GM12891 (cell line): ENCODE results near the gene PTPRT.

Experiments used
- DNase-seq: peaks from one replicate; pipeline ENCODE4 v3.0.0; 2011; ENCODE audit warnings: low spot score; ENCODE audit not compliant: insufficient read length
- FAIRE-seq: peaks from 2 replicates; lab custom pipeline; 2011; peaks lifted over from hg19 to GRCh38; lab: Jason Lieb, UNC
- PAX5 ChIP-seq: IDR thresholded peaks from 2 replicates; pipeline ENCODE4 v1.6.1; 2011; ENCODE audit warnings: low read length, moderate library complexity, mild to moderate bottlenecking; ENCODE audit not compliant: insufficient read depth, severe bottlenecking
- POLR2A ChIP-seq: IDR thresholded peaks from 2 replicates; pipeline ENCODE4 v1.6.1; 2011; ENCODE audit warnings: low read depth, low read length, control low read depth
- POLR2AphosphoS5 ChIP-seq: IDR thresholded peaks from 2 replicates; pipeline ENCODE4 v1.6.1; 2011; ENCODE audit warnings: low read depth, low read length, control low read depth
- POU2F2 ChIP-seq: IDR thresholded peaks from 2 replicates; pipeline ENCODE4 v1.6.1; 2011; ENCODE audit warnings: low read depth, mild to moderate bottlenecking, control low read depth, low read length, moderate library complexity
- SPI1 ChIP-seq: IDR thresholded peaks from 2 replicates; pipeline ENCODE4 v1.6.1; 2011; ENCODE audit warnings: low read depth, low read length, control low read depth
- TAF1 ChIP-seq: IDR thresholded peaks from 2 replicates; pipeline ENCODE4 v1.6.1; 2011; ENCODE audit warnings: low read depth, low read length, control low read depth

Gene PTPRT

DNA sequence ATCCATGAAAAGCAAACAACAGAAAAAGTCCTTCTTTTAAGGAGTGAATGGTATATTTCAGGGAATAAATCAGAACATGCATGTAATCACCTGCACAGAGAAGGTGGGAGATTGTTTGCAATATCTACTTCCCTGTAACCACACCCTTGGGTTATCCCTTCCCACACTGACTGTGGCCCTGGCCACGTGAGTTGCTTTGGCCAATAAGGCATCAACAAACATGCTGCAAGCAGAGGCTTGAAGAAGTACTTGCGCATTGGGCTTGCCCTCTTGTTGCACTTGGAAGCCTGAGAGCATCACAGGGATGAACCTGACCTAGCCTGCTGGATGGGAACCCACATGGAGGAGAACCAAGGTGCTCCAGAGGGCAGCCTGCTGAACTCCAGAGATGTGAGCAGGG is 208.5 kb downstream of the PTPRT start:
- no peak for TF ChIP-seq POLR2AphosphoS5
- no peak for TF ChIP-seq PAX5
- TF ChIP-seq SPI1: no peak
- no peak for TF ChIP-seq POLR2A
- TF ChIP-seq POU2F2: no peak
- no peak for TF ChIP-seq TAF1
- FAIRE-seq: no peak
- no peak for DNase-seq

DNA sequence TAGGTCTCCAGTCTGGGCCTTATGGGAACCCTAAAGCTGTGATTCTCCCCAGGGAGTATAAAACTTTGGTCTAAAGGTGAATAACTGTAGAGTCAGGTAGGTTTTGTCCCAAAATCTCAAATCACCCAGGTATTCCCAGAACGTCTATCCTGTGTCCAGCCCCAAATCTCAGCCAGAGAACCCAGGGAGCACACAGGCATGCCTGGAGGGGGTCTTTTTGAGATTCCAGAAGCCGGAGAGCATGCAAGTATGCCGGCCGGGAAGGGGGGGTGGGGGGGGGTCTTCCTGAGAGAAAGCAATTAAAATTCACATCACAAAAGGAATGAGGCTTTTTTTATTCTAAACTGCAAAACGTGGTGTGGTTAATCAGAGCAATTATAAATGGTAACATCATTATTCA is 210.0 kb downstream of the PTPRT start:
- DNase-seq (no peak), FAIRE-seq (no peak)
- no peak for TF ChIP-seq POU2F2
- no peak for TF ChIP-seq PAX5
- no peak for TF ChIP-seq POLR2A

DNA sequence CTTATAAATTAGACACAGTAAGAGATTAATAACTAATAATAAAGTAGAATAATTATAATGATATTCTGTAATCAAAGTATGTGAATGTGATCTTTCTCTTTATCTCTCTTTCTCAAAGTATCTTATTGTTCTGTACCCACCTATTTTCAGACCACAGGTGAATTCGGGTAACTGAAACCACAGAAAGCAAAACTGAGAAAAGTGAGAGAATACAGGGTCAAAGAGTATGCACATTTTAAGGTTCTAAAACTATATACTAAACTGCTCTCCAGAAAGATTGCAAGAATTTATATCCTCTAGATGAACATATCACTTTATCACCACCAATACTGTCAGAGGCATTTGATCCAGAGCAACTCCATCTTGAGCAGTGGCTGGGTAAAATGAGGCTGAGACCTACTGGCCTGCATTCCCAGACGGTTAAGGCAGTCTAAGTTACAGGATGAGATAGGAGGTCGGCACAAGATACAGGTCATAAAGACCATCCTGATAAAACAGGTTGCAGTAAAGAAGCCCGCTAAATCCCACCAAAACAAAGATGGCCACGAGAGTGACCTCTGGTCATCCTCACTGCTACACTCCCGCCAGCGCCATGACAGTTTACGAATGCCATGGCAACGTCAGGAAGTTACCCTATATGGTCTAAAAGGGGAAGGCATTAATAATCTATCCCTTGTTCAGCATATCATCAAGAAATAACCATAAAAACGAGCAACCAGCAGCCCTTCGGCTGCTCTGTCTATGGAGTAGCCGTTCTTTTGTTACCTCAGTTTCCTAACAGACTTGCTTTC is 211.3 kb downstream of the PTPRT start:
- TF ChIP-seq POLR2A (no peak), POU2F2 (no peak), POLR2AphosphoS5 (no peak), SPI1 (no peak), TAF1 (no peak), PAX5 (no peak)
- no peak for DNase-seq
- no peak for FAIRE-seq

DNA sequence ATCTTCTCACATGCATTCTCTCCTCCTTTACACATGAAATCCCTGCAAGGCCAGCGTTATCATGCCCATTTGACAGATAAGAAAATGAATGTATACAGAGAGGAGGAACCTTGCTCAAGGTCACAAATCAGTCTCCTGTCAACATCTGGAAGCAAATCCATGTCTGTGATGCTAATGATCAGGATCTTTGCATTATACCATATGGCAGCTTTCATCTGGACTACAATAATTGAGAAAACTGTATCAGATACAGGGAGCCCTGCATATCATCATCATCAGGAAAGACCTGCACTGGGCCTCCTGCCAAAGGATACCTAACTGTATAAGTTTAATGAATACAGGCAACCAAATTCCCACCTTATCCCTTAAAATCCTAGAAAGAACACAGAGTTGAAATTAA is 213.7 kb downstream of the PTPRT start:
- TF ChIP-seq PAX5: no peak
- TF ChIP-seq TAF1: no peak
- no peak for TF ChIP-seq POLR2AphosphoS5
- no peak for TF ChIP-seq SPI1
- no peak for DNase-seq
- FAIRE-seq: no peak

DNA sequence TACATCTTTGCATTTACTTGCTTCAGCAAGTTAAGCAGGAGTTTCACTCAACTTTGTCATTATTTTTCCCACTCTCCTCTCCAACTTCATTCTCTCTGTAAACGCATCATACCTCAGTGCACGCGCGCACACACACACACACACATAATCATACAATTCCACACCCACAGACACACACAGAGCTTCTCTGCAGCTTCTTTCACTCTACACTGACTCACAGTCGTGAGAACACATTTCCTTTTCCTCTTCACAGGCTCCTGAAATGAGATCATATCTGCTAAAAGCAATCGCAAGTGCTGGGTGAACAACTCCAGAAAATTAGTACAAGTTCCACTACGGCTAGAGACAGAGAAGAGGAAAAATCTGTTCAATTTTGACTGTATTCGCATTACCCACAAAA is 215.4 kb downstream of the PTPRT start:
- no peak for FAIRE-seq
- TF ChIP-seq POLR2A (no peak), SPI1 (no peak), POU2F2 (no peak), POLR2AphosphoS5 (no peak), PAX5 (no peak), TAF1 (no peak)
- no peak for DNase-seq

DNA sequence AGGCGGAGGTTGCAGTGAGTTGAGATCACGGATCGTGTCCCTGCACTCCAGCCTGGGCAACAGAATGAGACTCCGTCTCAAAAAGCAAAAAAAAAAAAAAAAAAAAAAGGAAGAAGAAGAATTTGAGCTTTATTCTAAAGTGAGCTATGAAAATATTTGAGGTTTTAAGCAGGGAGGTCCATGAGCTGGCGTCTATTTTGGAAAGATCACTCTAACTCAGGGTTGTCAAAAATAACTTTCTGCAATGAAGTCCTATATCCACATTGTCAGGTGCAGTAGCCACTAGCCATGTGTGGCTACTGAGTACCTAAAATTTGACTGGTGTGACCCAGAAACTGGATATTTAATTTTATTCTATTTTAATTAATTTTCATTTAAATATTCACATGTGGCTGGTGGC is 217.1 kb downstream of the PTPRT start:
- TF ChIP-seq POLR2A (no peak), POLR2AphosphoS5 (no peak), SPI1 (no peak), POU2F2 (no peak), TAF1 (no peak), PAX5 (no peak)
- no peak for FAIRE-seq
- DNase-seq: no peak

DNA sequence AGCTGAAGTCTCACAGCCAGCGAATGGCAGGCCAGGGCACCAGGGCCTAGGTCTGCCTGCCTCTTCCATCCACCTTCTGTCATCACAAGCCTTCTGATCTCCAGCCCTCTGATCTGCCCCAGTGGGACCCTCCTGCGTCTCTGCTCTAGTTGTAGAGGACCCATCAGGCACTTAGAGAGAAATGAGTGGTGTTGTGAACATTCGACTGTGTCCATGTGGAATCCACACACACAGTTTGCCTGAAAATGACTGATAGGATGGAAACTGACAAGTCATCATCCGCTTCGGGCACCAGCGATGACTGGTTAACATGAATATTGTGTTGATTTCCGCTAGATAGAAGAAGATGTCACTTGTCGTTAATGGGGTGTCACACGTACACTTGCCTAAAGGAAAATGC is 221.0 kb downstream of the PTPRT start:
- no peak for DNase-seq
- TF ChIP-seq POLR2A: no peak
- FAIRE-seq: no peak

DNA sequence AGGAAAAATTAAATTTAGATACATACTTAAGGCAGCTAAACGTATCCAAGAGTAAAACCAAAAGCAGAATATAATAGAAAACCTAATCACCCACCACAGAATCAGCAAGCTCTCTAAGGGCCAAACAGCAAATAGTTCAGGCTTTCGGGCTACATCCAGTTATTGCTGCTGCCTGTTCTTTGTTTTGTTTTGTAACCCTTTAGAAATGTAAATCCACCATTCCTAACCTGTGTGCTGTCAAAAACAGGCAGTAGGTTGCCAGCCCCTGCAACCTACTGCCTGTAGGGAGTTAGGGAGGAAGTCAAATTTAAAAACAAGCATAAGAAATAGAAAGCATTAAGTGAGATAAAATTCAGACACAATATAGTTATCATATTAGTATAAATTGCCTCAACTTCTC is 225.9 kb downstream of the PTPRT start:
- FAIRE-seq (no peak), DNase-seq (no peak)
- TF ChIP-seq SPI1 (no peak), PAX5 (no peak), POU2F2 (no peak), TAF1 (no peak)

DNA sequence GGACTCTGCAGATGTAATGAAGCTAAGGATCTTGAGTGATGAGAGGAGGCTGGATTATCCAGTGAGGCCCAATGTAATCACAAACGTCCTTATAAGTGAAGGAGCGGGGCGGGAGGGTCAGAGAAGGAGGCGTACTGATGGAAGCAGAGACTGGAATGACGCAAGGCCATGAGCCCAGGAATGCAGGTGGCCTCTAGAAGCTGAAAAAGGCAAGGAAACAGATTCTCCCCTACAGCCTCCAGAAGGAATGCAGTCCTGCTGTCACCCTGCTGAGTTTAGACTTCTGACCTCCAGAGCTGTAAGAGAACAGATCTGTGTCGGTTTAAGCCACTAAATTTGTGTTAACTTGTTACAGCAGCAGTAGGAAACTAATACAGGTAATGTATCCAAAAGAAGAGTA is 227.9 kb downstream of the PTPRT start:
- TF ChIP-seq POLR2AphosphoS5: no peak
- TF ChIP-seq POU2F2: no peak
- no peak for TF ChIP-seq POLR2A
- TF ChIP-seq TAF1: no peak
- no peak for TF ChIP-seq PAX5
- no peak for TF ChIP-seq SPI1
- FAIRE-seq: no peak
- no peak for DNase-seq

DNA sequence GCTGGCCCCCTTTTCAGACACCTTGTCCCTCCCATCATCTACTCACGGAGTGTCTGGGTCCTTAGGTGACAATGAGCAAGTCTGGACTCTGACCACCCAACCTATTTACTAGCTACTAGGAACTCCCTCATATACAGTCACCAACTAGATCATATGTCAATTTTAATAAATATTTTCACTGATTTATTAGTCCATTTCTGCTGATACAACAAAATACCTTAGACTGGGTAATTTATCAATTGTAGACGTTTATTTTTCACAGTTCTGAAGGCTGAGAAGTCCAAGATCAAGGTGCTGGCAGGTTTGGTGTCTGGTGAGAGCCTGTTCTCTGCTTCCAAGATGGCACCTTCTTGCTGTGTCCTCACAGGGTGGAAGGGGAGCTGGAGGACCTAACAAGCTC is 229.7 kb downstream of the PTPRT start:
- TF ChIP-seq POLR2AphosphoS5 (no peak), TAF1 (no peak), POU2F2 (no peak), POLR2A (no peak), SPI1 (no peak), PAX5 (no peak)
- no peak for FAIRE-seq
- DNase-seq: no peak
